Measurements from ENCODE around the gene PRR14.

Gene PRR14

DNA sequence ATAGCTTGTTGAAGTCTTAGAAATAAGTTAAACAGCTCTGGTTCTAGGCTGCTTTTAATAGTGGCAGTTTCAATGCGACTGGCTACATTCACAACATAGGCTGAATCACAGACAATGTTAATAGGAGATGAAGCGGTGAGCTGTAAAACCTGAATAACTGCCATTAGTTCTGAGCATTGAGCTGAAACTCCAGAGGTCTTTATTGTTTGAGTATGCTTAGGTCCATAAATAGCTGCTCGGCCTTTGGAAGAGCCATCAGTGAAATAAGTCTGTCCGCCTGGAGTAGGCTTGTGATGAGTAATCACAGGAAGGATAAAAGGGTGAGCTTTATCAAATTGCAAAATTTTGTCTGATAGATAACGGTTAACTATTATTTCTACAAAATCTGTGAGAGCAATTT is 31.1 kb upstream of the PRR14 start:
- TF ChIP-seq ISL1 (CRISPR knock-in tag; IDR thresholded peaks at IDR 0.05) (no peak), CSDC2 (CRISPR knock-in tag; IDR thresholded peaks at IDR 0.05) (no peak), ZNF565 (CRISPR knock-in tag; conservative IDR thresholded peaks at IDR 0.05; ENCODE audit: low read depth) (no peak), ARNTL (CRISPR knock-in tag; IDR thresholded peaks at IDR 0.05; ENCODE audit: borderline replicate concordance, low read depth) (no peak)
- TF ChIP-seq, protein P1, sequence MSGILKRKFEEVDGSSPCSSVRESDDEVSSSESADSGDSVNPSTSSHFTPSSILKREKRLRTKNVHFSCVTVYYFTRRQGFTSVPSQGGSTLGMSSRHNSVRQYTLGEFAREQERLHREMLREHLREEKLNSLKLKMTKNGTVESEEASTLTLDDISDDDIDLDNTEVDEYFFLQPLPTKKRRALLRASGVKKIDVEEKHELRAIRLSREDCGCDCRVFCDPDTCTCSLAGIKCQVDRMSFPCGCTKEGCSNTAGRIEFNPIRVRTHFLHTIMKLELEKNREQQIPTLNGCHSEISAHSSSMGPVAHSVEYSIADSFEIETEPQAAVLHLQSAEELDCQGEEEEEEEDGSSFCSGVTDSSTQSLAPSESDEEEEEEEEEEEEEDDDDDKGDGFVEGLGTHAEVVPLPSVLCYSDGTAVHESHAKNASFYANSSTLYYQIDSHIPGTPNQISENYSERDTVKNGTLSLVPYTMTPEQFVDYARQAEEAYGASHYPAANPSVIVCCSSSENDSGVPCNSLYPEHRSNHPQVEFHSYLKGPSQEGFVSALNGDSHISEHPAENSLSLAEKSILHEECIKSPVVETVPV (CRISPR knock-in tag; IDR thresholded peaks at IDR 0.05), result no peak
- TF ChIP-seq, protein P2, sequence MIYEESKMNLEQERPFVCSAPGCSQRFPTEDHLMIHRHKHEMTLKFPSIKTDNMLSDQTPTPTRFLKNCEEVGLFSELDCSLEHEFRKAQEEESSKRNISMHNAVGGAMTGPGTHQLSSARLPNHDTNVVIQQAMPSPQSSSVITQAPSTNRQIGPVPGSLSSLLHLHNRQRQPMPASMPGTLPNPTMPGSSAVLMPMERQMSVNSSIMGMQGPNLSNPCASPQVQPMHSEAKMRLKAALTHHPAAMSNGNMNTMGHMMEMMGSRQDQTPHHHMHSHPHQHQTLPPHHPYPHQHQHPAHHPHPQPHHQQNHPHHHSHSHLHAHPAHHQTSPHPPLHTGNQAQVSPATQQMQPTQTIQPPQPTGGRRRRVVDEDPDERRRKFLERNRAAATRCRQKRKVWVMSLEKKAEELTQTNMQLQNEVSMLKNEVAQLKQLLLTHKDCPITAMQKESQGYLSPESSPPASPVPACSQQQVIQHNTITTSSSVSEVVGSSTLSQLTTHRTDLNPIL (CRISPR knock-in tag; IDR thresholded peaks at IDR 0.05; ENCODE audit: low read depth), result no peak
- ATAC-seq, result no peak

DNA sequence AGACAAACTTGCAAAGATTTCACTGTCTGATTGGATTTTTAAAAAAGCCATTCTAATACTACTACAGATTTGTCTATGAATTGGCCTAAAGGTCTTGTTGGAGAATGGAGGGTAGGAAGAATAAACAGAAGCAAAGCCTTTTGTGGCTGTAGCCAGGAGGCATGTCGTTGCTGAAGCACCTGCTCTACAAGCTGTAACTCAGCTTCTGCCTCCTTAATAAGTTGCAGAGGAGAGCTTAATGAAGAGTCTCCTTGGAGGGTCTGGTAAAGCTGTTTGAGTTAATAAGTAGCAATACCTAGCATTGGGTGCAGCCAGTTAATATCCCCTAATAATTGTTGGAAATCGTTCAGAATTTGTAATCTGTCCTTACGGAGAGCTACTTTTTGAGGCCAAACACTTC is 30.6 kb upstream of the PRR14 start:
- no peak for ATAC-seq

DNA sequence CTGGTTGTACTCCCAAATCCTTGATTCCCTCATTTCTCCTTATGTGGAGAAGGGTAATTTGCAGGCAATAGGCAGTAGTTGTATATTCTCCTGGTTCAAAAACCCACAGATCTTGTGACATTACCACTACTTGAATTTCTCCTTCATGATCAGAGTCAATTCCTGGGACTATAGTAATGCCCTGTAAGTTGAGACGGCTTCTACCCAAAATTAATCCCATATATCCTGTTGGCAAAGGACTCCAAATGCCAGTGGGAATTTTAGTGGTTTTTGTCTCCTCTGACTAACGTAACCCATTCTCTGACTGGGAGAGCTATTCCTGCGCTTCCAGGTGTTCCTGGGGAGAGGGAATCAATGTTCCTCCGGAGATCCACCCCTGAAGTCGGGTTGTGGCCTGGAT is 29.0 kb upstream of the PRR14 start:
- TF ChIP-seq ZNF8 (CRISPR knock-in tag; IDR thresholded peaks at IDR 0.05), result no peak
- TF ChIP-seq TOX (CRISPR knock-in tag; IDR thresholded peaks at IDR 0.05; ENCODE audit: borderline replicate concordance), result no peak
- no peak for TF ChIP-seq RARB (CRISPR knock-in tag; IDR thresholded peaks at IDR 0.05)
- TF ChIP-seq GLIS3 (CRISPR knock-in tag; IDR thresholded peaks at IDR 0.05), result no peak
- no peak for TF ChIP-seq ZNF565 (CRISPR knock-in tag; conservative IDR thresholded peaks at IDR 0.05; ENCODE audit: low read depth)
- no peak for TF ChIP-seq ZFP30 (CRISPR knock-in tag; IDR thresholded peaks at IDR 0.05)
- no peak for TF ChIP-seq ESRRG (CRISPR knock-in tag; IDR thresholded peaks at IDR 0.05)
- TF ChIP-seq, protein P2 (CRISPR knock-in tag; IDR thresholded peaks at IDR 0.05; ENCODE audit: low read depth), result no peak
- TF ChIP-seq ZFP3 (CRISPR knock-in tag; IDR thresholded peaks at IDR 0.05), result no peak
- TF ChIP-seq, protein P3, sequence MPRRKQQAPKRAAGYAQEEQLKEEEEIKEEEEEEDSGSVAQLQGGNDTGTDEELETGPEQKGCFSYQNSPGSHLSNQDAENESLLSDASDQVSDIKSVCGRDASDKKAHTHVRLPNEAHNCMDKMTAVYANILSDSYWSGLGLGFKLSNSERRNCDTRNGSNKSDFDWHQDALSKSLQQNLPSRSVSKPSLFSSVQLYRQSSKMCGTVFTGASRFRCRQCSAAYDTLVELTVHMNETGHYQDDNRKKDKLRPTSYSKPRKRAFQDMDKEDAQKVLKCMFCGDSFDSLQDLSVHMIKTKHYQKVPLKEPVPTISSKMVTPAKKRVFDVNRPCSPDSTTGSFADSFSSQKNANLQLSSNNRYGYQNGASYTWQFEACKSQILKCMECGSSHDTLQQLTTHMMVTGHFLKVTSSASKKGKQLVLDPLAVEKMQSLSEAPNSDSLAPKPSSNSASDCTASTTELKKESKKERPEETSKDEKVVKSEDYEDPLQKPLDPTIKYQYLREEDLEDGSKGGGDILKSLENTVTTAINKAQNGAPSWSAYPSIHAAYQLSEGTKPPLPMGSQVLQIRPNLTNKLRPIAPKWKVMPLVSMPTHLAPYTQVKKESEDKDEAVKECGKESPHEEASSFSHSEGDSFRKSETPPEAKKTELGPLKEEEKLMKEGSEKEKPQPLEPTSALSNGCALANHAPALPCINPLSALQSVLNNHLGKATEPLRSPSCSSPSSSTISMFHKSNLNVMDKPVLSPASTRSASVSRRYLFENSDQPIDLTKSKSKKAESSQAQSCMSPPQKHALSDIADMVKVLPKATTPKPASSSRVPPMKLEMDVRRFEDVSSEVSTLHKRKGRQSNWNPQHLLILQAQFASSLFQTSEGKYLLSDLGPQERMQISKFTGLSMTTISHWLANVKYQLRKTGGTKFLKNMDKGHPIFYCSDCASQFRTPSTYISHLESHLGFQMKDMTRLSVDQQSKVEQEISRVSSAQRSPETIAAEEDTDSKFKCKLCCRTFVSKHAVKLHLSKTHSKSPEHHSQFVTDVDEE (CRISPR knock-in tag; IDR thresholded peaks at IDR 0.05), result no peak
- TF ChIP-seq, protein P4, sequence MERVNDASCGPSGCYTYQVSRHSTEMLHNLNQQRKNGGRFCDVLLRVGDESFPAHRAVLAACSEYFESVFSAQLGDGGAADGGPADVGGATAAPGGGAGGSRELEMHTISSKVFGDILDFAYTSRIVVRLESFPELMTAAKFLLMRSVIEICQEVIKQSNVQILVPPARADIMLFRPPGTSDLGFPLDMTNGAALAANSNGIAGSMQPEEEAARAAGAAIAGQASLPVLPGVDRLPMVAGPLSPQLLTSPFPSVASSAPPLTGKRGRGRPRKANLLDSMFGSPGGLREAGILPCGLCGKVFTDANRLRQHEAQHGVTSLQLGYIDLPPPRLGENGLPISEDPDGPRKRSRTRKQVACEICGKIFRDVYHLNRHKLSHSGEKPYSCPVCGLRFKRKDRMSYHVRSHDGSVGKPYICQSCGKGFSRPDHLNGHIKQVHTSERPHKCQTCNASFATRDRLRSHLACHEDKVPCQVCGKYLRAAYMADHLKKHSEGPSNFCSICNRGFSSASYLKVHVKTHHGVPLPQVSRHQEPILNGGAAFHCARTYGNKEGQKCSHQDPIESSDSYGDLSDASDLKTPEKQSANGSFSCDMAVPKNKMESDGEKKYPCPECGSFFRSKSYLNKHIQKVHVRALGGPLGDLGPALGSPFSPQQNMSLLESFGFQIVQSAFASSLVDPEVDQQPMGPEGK (CRISPR knock-in tag; IDR thresholded peaks at IDR 0.05; ENCODE audit: borderline replicate concordance), result no peak
- no peak for TF ChIP-seq SNAI2 (CRISPR knock-in tag; IDR thresholded peaks at IDR 0.05)
- no peak for TF ChIP-seq PPARA (CRISPR knock-in tag; IDR thresholded peaks at IDR 0.05; ENCODE audit: borderline replicate concordance)
- TF ChIP-seq, protein P1 (CRISPR knock-in tag; IDR thresholded peaks at IDR 0.05), result no peak
- no peak for TF ChIP-seq ZNF70 (CRISPR knock-in tag; IDR thresholded peaks at IDR 0.05)
- no peak for TF ChIP-seq CSDC2 (CRISPR knock-in tag; IDR thresholded peaks at IDR 0.05)
- TF ChIP-seq TCF4 (CRISPR knock-in tag; IDR thresholded peaks at IDR 0.05; ENCODE audit: borderline replicate concordance), result no peak
- TF ChIP-seq BACH2 (CRISPR knock-in tag; IDR thresholded peaks at IDR 0.05; ENCODE audit: borderline replicate concordance), result no peak
- ATAC-seq, result peak; percentile 51

More for the DNA sequence above, 30.6 kb upstream of the PRR14 start:
- TF ChIP-seq, protein P3 (CRISPR knock-in tag; IDR thresholded peaks at IDR 0.05), result no peak
- no peak for TF ChIP-seq ZC3H10 (CRISPR knock-in tag; IDR thresholded peaks at IDR 0.05)

All from SK-N-SH treated with all-trans-retinoic acid at 6 μM for 48 hours (cell line).